GM12865 (cell line): ENCODE data around the gene CCDC51.
A peak's percentile ranks its signal among the peaks of the same experiment; 100 is the strongest.
"Not testable (repeated sequence)": the region's sequence is repeated elsewhere in the genome, so short reads cannot be mapped to it uniquely, and the experiment has no call there.

Source experiments
- DNase-seq: peaks from one replicate; pipeline ENCODE4 v3.0.0; 2010; ENCODE audit warnings: low read depth
- H3K4me3 ChIP-seq: 2 replicates; pipeline ENCODE4 v1.5.1; 2011; ENCODE audit warnings: mild to moderate bottlenecking, low read depth, low read length, control low read depth
- TF ChIP-seq, protein P1 (sequence below): IDR thresholded peaks from 2 replicates; pipeline ENCODE4 v1.5.1; 2011; ENCODE audit warnings: low read length, control low read depth, low read depth, inconsistent platforms; ENCODE audit not compliant: insufficient read depth; ENCODE audit errors: missing control alignments

The CCDC51 gene, protein sequence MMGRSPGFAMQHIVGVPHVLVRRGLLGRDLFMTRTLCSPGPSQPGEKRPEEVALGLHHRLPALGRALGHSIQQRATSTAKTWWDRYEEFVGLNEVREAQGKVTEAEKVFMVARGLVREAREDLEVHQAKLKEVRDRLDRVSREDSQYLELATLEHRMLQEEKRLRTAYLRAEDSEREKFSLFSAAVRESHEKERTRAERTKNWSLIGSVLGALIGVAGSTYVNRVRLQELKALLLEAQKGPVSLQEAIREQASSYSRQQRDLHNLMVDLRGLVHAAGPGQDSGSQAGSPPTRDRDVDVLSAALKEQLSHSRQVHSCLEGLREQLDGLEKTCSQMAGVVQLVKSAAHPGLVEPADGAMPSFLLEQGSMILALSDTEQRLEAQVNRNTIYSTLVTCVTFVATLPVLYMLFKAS

DNA sequence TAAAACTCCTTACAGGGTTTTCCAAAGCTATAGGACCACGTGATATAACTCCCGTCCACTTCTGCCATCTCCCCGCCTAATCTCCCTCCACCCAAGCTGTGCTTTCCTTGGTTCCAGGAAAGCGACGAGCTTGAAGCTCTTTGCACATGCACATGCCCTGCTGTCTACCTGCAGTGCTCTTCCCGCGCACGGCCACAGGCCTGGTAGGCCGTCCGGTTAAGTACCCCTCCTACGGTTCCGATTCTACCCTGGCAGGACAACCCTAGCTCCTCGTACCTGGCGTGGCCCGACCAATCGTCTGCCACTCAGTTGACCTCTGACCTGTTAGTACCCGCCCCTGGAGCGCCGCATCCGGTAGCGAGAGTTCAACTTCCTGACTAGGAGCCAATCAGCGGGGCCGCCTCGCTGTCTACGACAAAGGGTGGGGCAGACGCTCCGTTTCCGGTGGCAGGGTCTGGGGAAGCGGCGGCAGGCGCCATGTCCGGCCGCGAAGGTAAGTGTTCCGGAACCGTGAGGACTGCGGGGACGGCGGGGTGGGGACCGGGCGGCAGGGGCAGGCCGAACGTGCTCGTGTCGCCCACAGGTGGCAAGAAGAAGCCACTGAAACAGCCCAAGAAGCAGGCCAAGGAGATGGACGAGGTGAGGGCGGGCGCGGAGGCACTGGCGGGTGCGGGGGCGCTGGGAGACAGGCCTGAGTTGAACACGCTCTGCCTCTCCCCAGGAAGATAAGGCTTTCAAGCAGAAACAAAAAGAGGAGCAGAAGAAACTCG lies at the start of gene CCDC51, which contains the start of gene TMA7:
TSS of gene CCDC51 (minus strand) at position 300 of the 770 bp plus-strand sequence. CDS start 4,991 bp downstream, outside the sequence.
TSS of gene TMA7 (plus strand) at position 438 of the 770 bp plus-strand sequence. CDS start at position 478, 40 bp downstream.
- H3K4me3 ChIP-seq, result peak within 1 kb of the TSS; percentile 93
- TF ChIP-seq, protein P1, sequence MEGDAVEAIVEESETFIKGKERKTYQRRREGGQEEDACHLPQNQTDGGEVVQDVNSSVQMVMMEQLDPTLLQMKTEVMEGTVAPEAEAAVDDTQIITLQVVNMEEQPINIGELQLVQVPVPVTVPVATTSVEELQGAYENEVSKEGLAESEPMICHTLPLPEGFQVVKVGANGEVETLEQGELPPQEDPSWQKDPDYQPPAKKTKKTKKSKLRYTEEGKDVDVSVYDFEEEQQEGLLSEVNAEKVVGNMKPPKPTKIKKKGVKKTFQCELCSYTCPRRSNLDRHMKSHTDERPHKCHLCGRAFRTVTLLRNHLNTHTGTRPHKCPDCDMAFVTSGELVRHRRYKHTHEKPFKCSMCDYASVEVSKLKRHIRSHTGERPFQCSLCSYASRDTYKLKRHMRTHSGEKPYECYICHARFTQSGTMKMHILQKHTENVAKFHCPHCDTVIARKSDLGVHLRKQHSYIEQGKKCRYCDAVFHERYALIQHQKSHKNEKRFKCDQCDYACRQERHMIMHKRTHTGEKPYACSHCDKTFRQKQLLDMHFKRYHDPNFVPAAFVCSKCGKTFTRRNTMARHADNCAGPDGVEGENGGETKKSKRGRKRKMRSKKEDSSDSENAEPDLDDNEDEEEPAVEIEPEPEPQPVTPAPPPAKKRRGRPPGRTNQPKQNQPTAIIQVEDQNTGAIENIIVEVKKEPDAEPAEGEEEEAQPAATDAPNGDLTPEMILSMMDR, result no peak
- DNase-seq, result peak; percentile 98

DNA sequence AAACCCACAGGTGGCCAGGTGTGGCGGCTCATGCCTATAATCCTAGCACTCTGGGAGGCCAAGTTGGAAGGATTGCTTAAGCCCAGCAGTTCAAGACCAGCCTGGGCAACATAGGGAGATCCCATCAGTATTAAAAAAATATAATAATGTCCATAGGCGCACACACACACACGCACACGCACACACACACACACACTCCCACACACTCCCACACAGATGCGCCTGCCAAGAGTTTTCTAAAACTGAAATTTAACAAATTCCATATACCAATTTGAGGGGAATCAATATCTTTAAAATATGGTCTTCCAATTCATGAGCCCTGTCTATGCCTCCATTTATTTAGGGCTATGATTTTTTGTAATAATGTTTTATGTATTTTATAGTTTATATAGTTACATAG lies 47.0 kb upstream of the CCDC51 start:
- DNase-seq, result no peak
- TF ChIP-seq, protein P1, result no peak
- H3K4me3 ChIP-seq, result no peak overlapping the region

DNA sequence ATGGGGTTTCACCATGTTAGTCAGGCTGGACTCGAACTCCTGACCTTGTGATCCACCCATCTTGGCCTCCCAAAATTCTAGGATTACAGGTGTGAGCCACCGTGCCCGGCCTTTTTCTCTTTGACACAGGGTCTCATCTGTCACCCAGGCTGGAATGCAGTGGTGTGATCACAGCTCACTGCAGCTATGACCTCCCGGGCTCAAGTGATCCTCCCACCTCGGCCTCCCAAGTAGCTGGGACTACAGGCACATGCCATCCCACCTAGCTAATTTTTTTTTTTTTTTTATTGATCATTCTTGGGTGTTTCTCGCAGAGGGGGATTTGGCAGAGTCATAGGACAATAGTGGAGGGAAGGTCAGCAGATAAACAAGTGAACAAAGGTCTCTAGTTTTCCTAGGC lies 42.9 kb upstream of the CCDC51 start:
- not testable (repeated sequence) for H3K4me3 ChIP-seq, DNase-seq

DNA sequence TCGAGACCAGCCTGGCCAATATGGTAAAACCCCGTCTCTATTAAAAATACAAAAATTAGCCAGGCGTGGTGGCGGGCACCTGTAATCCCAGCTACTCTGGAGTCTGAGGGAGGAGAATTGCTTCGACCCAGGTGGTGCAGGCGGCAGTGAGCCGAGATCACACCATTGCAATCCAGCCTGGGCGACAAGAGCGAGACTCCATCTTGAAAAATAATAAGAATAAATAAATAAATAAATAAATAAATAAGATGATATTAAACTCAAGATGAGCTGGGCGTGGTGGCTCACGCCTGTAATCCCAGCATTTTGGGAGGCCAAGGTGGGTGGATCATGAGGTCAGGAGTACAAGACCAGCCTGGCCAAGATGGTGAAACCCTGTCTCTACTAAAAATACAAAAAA lies 41.0 kb upstream of the CCDC51 start:
- not testable (repeated sequence) for DNase-seq, H3K4me3 ChIP-seq

DNA sequence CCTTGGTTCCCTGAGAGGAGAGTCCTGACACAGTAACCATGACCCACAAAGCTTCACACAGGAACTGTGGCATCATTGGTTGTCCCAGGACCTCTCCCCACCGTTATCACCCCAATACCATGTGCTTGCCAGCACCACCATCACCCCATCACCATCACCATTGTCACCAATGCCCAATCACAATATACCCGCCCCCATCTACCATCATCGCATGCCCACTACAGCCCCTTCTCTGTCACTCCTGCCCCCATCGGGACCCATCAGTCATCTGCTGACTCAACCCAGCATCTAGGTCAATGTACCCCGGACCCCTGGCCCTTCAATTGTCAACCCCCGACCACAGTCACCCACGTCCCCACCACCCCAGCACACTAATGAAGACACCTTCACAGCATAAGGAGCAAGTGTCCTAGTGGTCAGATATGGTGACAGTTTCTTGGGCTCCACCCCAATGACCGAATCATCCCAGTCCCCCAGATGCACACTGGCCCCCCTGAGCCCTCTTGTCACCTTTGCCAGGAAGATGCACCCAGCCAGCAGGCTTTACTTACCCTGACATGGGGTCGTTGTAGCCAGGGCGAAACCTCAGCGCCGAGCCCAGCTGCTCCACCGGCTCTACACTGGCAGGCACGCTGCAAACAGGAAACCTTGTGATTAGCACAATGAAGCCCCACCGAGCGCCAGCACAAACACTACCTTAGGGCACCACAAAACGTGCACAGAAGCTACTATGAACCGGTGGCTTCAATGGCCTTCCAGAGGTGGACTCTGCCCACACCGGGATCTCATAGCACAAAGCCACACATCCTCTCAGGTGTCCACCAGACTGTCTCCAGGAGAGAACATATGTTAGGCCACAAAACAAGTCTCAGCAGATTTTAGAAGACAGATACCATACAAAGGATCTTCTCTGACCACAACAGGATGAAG lies 39.0 kb upstream of the CCDC51 start:
- TF ChIP-seq, protein P1, result no peak
- H3K4me3 ChIP-seq, result peak overlapping the region; percentile 1
- DNase-seq, result peak; percentile 55

DNA sequence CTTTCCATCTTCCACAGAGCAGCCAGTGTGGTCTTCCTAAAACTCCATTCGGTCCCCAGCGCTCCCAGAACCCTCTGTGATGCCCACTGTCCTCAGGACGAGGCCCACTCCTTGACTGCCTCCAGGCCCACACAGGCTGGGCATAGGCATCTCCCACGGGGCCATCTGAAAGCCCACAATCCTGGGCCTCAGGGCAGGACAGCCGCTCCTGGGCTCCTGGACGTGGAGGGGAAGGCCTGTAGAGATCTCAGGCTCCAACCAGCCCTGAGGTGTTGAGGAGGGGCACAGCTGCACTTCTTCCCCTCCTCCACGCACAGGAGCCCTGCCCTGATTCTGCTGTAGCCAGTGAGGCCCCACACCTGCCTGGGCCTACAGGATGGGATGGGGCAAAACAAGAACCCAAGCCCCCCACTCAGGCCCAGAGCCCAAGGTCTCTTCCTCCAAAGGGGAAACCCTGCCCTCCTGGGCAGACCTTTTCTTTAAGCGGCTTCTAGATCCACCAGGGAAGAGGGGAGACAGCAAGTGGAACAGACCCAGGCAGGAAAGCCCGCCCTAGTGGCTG lies 38.1 kb upstream of the CCDC51 start:
- TF ChIP-seq, protein P1, result no peak
- no peak for DNase-seq
- no peak overlapping the region for H3K4me3 ChIP-seq

DNA sequence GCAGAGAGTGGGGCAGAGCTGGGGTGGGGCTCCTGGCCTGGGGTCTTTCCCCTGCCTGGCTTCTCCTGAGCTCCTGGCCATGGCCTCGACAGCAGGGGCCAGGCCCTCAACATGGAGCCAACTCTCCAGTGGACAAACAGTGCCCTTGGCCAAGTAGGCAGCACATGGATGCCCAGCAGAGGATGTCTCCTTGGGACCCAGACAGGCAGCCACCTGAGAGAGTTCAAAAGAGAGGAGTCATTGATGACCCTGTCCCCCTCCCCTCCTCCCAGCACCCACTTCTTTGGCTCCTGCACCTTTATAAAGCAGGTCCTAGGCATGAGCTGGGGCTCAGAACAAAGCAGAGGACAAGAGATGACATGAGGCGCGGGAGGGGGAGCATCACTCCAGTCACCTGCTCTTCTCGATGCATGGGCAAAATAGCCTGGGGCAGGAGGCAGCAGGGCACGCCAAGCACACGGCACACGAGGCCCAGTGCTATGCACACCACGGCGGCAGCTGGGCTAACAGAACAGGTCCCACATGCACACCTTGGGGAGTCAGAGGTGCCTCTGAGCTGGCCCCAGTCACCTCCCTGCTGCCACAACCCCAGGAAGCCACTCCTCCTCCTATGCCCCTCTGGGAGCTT lies 36.6 kb upstream of the CCDC51 start:
- H3K4me3 ChIP-seq, result no peak overlapping the region
- TF ChIP-seq, protein P1, result no peak
- DNase-seq, result no peak
